ENCODE measurements around the gene MIS18BP1. TPM values are rescaled to one million over a fixed set of nuclear protein-coding genes. Genes with fewer than 3 reads are reported as not detected.

Gene MIS18BP1
- polyA plus RNA-seq, 1 of the 3 experiments (the other 2 are of a cell fraction) = 2.6 TPM

Small RNA genes within 50 kb of the gene (small RNA-seq; reads per million reads assigned to genes)
- gene RNU6-552P = 0 reads per million in 7 experiments

Other genes with a start within 250 kb of the MIS18BP1 start
- gene PRPF39, start 169.1 kb downstream of the MIS18BP1 start, polyA plus RNA-seq (2012; rRNA removed) = 14.6 and 22.4 TPM in 2 replicates
- 21.8 and 24.5 TPM in 2 replicates for gene FKBP3, start 118.7 kb downstream of the MIS18BP1 start, polyA plus RNA-seq (2012; rRNA removed)
- gene FANCM, start 117.3 kb downstream of the MIS18BP1 start, polyA plus RNA-seq (2012; rRNA removed) = 0.67 and 0.91 TPM in 2 replicates

Data from SK-N-SH (cell line).